GM12878 (cell line): ENCODE data around the gene CS. TPM values are rescaled to one million over a fixed set of nuclear protein-coding genes. Genes with fewer than 3 reads are reported as not detected.

ENCODE experiments used
- ATAC-seq: fragments of 200-7000 bp; cut with Tn5 transposase; 3 replicates; pipeline ENCODE4 v1.9.1; 2020; ENCODE audit warnings: mild to moderate bottlenecking, moderate library complexity
- BruUV-seq: library from RNA; stranded (reverse); fragments of 400-500 nt; replicated peaks from 2 replicates; lab custom pipeline; 2021; lab: Mats Ljungman, UMichigan
- CTCF ChIA-PET: fragments of 300-600 bp; sonication (Branson Sonifier 250); formaldehyde crosslinking; extraction: SDS; loops from one replicate; lab custom pipeline; 2021; ENCODE audit warnings: inconsistent platforms; lab: Yijun Ruan, JAX
- POLR2A ChIA-PET: fragments of 350-600 bp; formaldehyde crosslinking; extraction: SDS; loops from one replicate; lab custom pipeline; 2021; ENCODE audit warnings: inconsistent platforms; lab: Charles Lee
- RAD21 ChIA-PET: fragments of 300-600 bp; sonication (Branson Sonifier 250); formaldehyde crosslinking; loops from one replicate; lab custom pipeline; 2023; ENCODE audit warnings: antibody characterized with exemption; ENCODE audit not compliant: unreplicated experiment; lab: Charles Lee
- SMC1A ChIA-PET: fragments of 300-600 bp; sonication (Branson Sonifier 250); formaldehyde crosslinking; loops from one replicate; lab custom pipeline; 2023; ENCODE audit not compliant: unreplicated experiment, uncharacterized antibody; lab: Charles Lee
- DNase-seq: peaks from one replicate; pipeline ENCODE4 v3.0.0-alpha.2; 2011; ENCODE audit warnings: low read depth, low spot score
- FAIRE-seq: peaks from 3 replicates; lab custom pipeline; 2011; peaks lifted over from hg19 to GRCh38; lab: Jason Lieb, UNC
- H2AFZ ChIP-seq: 2 replicates; pipeline ENCODE4 v1.6.0; 2011; ENCODE audit warnings: low read depth, low read length, control low read depth; ENCODE audit not compliant: control insufficient read depth
- H3K27ac ChIP-seq: 2 replicates; pipeline ENCODE4 v1.5.1; 2011; ENCODE audit warnings: control low read depth; ENCODE audit not compliant: control insufficient read depth, insufficient read depth
- H3K27me3 ChIP-seq, 2 experiments: replicated peaks in 1 of 2; 2 replicates each; pipeline versions ENCODE4 v1.6.0 to v1.6.1; 2011; ENCODE audit warnings: low read length in 1 of 2; ENCODE audit not compliant: control insufficient read depth in 2 of 2, insufficient read depth in 2 of 2
- H3K36me3 ChIP-seq, 2 experiments: 2 replicates each; pipeline ENCODE4 v1.5.1; 2011; ENCODE audit warnings: low read length in 1 of 2; ENCODE audit not compliant: control insufficient read depth in 2 of 2, insufficient read depth in 2 of 2
- H3K4me1 ChIP-seq: 2 replicates; pipeline ENCODE4 v1.6.1; 2011; ENCODE audit warnings: mild to moderate bottlenecking, low read length, moderate library complexity, mixed read lengths; ENCODE audit not compliant: control insufficient read depth, insufficient read depth
- H3K4me2 ChIP-seq: 2 replicates; pipeline ENCODE4 v1.6.0; 2011; ENCODE audit warnings: control low read depth; ENCODE audit not compliant: control insufficient read depth, insufficient read depth
- H3K4me3 ChIP-seq: fragments of 200-600 bp; sonication (generic); 2 replicates; pipeline ENCODE4 v1.5.1; 2016
- H3K79me2 ChIP-seq: 2 replicates; pipeline ENCODE4 v1.6.0; 2011; ENCODE audit warnings: low read length; ENCODE audit not compliant: control insufficient read depth, insufficient read depth
- H3K9ac ChIP-seq: 2 replicates; pipeline ENCODE4 v1.8.0; 2011; ENCODE audit warnings: low read length, control low read depth, mixed read lengths; ENCODE audit not compliant: control insufficient read depth, insufficient read depth
- H3K9me3 ChIP-seq: replicated peaks from 3 replicates; pipeline ENCODE4 v1.5.1; 2011; ENCODE audit warnings: mild to moderate bottlenecking, low read length; ENCODE audit not compliant: control insufficient read depth, insufficient read depth
- H4K20me1 ChIP-seq: 2 replicates; pipeline ENCODE4 v1.6.0; 2011; ENCODE audit not compliant: control insufficient read depth, insufficient read depth
- CTCF ChIP-seq, 3 experiments: IDR thresholded peaks in 2 of 3; conservative IDR thresholded peaks in 1 of 3; 2 replicates each; pipeline ENCODE4 v1.5.1; 2011; ENCODE audit warnings: low read depth in 3 of 3, low read length in 3 of 3, mild to moderate bottlenecking in 3 of 3, control low read depth in 2 of 3, moderate library complexity in 2 of 3, inconsistent platforms in 1 of 3, mixed read lengths in 1 of 3; ENCODE audit not compliant: control insufficient read depth in 2 of 3, insufficient read depth in 1 of 3; ENCODE audit errors: extremely low read depth in 1 of 3
- TARDBP ChIP-seq: IDR thresholded peaks from 2 replicates; pipeline ENCODE4 v1.6.1; 2016; ENCODE audit warnings: borderline replicate concordance
- whole genome bisulfite sequencing: methylation state at CpG from one replicate; pipeline ENCODE4 v1.1.6; 2016; ENCODE audit warnings: low lambda C conversion rate; ENCODE audit not compliant: insufficient replicate concordance, insufficient coverage; ENCODE audit errors: missing lambda C conversion rate; 5-methylcytosine and 5-hydroxymethylcytosine counted together
- in situ Hi-C: fragments of 300-500 bp; cut with MboI; formaldehyde crosslinking; loops from 9 replicates; pipeline ENCODE4 v1.14.3; 2018; ENCODE audit warnings: mixed read lengths
- intact Hi-C: fragments of 100-400 bp; cut with micrococcal nuclease; formaldehyde crosslinking; loops from one replicate; pipeline ENCODE4 v1.14.2; 2022; ENCODE audit not compliant: unreplicated experiment
- polyA plus RNA-seq, 11 experiments: library from polyadenylated mRNA; depleted of rRNA in 4 of 11; unstranded in 6 of 11; stranded (reverse) in 5 of 11; fragments of >200 nt; fragmentation: Nextera tagmentation in 4 of 11; fragmentation: Illumina TruSeq in 1 of 11; extraction: Ambion mirVana in 4 of 11; extraction: Trizol in 1 of 11; gene quantifications; 1 replicate in 1 of 11; 2 replicates in 10 of 11; pipeline versions ENCODE4 v1.2.1 to v1.2.3, GENCODE V29; 2011 to 2016; ENCODE audit warnings: inconsistent platforms in 2 of 11, missing spikeins in 2 of 11, low read depth in 1 of 11
- total RNA-seq, 4 experiments: library from RNA; depleted of rRNA in 3 of 4; stranded (reverse); fragments of >200 nt in 3 of 4; fragmentation: Illumina TruSeq in 1 of 4; extraction: Trizol in 1 of 4; gene quantifications; 2 replicates each; pipeline versions ENCODE4 v1.2.1 to v1.2.3, GENCODE V29; 2013 to 2021

Gene CS
- total and polyA plus RNA-seq, 10 of the 15 experiments (the other 5 are each of a cell fraction or from before 2014, with no cell fraction given): 64.9 to 276 (median 139) TPM

- no peaks in the 10 kb centered on the region for H3K27me3 ChIP-seq
- in situ Hi-C loops: no loop called here
- DNase-seq: no peak
Measured at GRCh38 chr12:56257491-56258067, 42.6 kb downstream of the CS start.

More at GRCh38 chr12:56257491-56258067, 42.6 kb downstream of the CS start:
- Histone ChIP-seq H3K9me3 (no peaks in the 10 kb centered on the region), H3K4me2 (peak overlapping the region; percentile 91), H2AFZ (peak overlapping the region; percentile 86), H3K9ac (peak overlapping the region; percentile 80), H3K4me1 (peaks cover 7% of the 10 kb centered on the region), H3K27ac (peak overlapping the region; percentile 73), H3K79me2 (peaks cover 11% of the 10 kb centered on the region), H3K36me3 (peaks cover 8 to 15% of the 10 kb centered on the region in 2 experiments), H4K20me1 (no peaks in the 10 kb centered on the region), H3K4me3 (peak overlapping the region; percentile 95)
- ChIA-PET CTCF (interaction anchor here (0.7 to 3.5 kb wide), 24 partner anchors 8 to 299 kb away, joined by 3 to 25 read pairs (median 4); partner anchors contain the start of genes COQ10A, IL23A, RNF41 and SMARCC2), RAD21 (interaction anchor here (0.7 to 2.8 kb wide), 8 partner anchors 31 to 207 kb away, joined by 3 to 12 read pairs (median 5); partner anchors contain the start of genes CNPY2, CS, RNF41 and SMARCC2), SMC1A (interaction anchor here (1.4 to 1.5 kb wide), 3 partner anchors 36 to 207 kb away, joined by 5 read pairs; partner anchors contain the start of gene RNF41), POLR2A (interaction anchor here (0.5 to 1.7 kb wide), 7 partner anchors 18 to 129 kb away, joined by 3 to 8 read pairs (median 3); partner anchors contain the start of genes ESYT1, MYL6B and RNF41)
- 3% methylated on average over 25 of the region's 27 CpGs for WGBS
- no peak for TF ChIP-seq TARDBP
- 0 out of 6 replicates have a peak, but pooled peaks of 1 of the 3 experiments have one; percentile 4 for TF ChIP-seq CTCF (IDR thresholded peaks at IDR 0.05 in 2 of 3, conservative IDR thresholded peaks at IDR 0.05 in 1 of 3; ENCODE audit: control insufficient read depth in 2 of 3, extremely low read depth in 1 of 3, insufficient read depth in 1 of 3, low read depth in 3 of 3, low read length in 3 of 3)
- peak; percentile 48 for ATAC-seq
- FAIRE-seq: no peak
- no TSS peak for BruUV-seq
- intact Hi-C loops: loop anchor here (1.0 to 2.0 kb wide), 3 partner anchors 64 to 139 kb away; partner anchors contain the start of gene ZC3H10
